ENCODE data around the gene CCDC187. TPM values are rescaled to one million over a fixed set of nuclear protein-coding genes. Genes with fewer than 3 reads are reported as not detected.

CCDC187 gene
- total RNA-seq, 1 donor from 2014 or later = 0.47 TPM

DNA sequence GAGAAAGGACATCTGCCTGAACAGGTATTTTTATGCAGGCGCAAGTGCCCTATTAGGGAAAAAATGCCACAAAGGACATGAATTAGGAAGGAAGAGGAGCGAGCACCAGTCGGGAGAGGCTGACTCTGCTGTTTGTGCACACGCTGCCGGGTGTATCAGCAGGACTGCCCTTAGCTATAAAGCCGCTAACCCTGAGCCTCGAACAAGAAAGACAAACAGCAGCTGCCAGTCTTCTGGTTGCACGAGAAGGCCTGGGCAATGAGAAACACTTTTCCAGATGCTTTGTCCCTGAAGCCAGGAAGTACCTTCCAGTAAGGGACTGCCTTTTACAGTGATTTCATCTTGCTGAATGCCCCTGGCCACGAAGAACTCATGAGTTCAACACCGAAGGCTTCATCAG lies 70.9 kb downstream of the CCDC187 start:
- no peak for TF ChIP-seq CTCF (IDR thresholded peaks at IDR 0.05; ENCODE audit: unreplicated experiment)
- peaks cover 6% of the 10 kb centered on the region for H3K36me3 Mint-ChIP-seq
- no peak for DNase-seq (ENCODE audit: low spot score in 2 of 2, unreplicated experiment in 2 of 2)
- H3K4me1 Mint-ChIP-seq = no peaks in the 10 kb centered on the region
- no peaks in the 10 kb centered on the region for H3K27me3 Mint-ChIP-seq (ENCODE audit: low read depth)
- no peak overlapping the region for H3K4me3 Mint-ChIP-seq
- H3K27ac Mint-ChIP-seq = no peak overlapping the region
- no peaks in the 10 kb centered on the region for H3K9me3 Mint-ChIP-seq

DNA sequence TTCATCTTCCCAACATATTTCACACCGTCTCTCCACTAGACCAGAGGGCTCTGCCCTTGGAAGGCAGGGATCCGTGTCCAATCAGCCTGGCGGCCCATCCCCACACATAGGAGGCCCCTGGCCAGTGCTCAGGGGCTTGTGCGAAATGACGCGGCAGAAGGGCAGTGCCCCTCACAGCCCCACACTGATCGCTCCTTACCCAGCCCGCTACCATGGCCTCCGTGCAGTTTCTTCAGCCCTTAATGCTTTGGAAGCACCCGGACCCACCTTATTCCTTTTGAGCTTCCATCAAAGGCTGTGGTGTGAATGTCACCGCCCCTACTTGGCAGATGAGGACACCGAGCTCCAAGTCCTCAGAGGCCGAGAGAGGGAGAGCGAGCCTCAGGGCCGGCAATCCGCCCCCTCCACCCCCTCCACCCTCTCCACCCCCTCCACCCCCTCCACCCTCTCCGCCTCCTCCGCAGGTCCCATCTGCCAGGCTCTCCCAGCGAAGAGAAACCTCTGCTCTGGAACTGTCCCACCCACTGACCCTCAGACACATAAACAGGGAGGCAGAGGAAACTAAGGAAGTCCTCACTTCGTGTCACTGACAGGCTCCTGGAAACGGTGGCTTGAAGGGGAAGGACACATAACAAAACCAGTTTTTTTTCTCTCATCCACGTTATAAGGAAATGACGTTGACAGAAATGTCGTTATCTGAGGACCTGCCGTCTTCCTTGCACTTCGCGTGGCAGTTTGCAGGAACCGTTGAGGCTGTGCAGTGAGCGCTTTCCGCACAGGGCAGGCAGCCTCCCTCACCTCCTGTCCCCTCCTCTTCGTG lies 72.2 kb downstream of the CCDC187 start:
- Mint-ChIP-seq H3K36me3 (peaks cover 6% of the 10 kb centered on the region), H3K4me1 (no peaks in the 10 kb centered on the region), H3K27me3 (ENCODE audit: low read depth) (no peaks in the 10 kb centered on the region), H3K9me3 (no peaks in the 10 kb centered on the region), H3K4me3 (no peak overlapping the region), H3K27ac (no peak overlapping the region)
- TF ChIP-seq CTCF (IDR thresholded peaks at IDR 0.05; ENCODE audit: unreplicated experiment) = no peak
- DNase-seq (ENCODE audit: low spot score in 2 of 2, unreplicated experiment in 2 of 2) = no peak

DNA sequence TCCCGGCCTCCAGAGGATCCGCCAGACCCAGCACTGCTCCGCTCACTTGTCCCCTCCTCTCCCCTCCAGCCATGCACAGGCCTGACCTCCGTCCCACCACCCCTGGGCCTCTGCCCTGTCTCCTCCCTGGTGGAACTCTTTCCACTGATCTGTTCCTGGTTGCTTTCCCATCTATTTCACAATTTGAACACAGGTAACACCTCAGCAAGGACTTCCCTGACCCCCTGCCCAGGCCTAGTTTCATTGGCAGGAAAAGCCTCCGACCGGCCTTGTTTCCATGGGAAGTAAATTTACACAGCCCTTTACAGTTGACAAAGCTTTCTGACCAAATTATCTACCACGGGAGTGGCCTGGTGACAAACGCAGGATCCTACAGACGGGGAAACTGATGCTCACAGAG lies 73.1 kb downstream of the CCDC187 start:
- no peak for DNase-seq (ENCODE audit: low spot score in 2 of 2, unreplicated experiment in 2 of 2)
- no peak overlapping the region for H3K27ac Mint-ChIP-seq
- no peaks in the 10 kb centered on the region for H3K4me1 Mint-ChIP-seq
- H3K27me3 Mint-ChIP-seq (ENCODE audit: low read depth) = no peaks in the 10 kb centered on the region
- TF ChIP-seq CTCF (IDR thresholded peaks at IDR 0.05; ENCODE audit: unreplicated experiment) = no peak
- H3K9me3 Mint-ChIP-seq = no peaks in the 10 kb centered on the region
- H3K36me3 Mint-ChIP-seq = peaks cover 6% of the 10 kb centered on the region
- H3K4me3 Mint-ChIP-seq = no peak overlapping the region

- DNase-seq (ENCODE audit: low spot score in 2 of 2, unreplicated experiment in 2 of 2) = no peak
- H3K27me3 Mint-ChIP-seq (ENCODE audit: low read depth) = no peaks in the 10 kb centered on the region
- H3K27ac Mint-ChIP-seq = no peak overlapping the region
- no peak overlapping the region for H3K4me3 Mint-ChIP-seq
- no peak for TF ChIP-seq CTCF (IDR thresholded peaks at IDR 0.05; ENCODE audit: unreplicated experiment)
- H3K9me3 Mint-ChIP-seq = no peaks in the 10 kb centered on the region
- peaks cover 5% of the 10 kb centered on the region for H3K36me3 Mint-ChIP-seq
- no peaks in the 10 kb centered on the region for H3K4me1 Mint-ChIP-seq
These were observed 73.5 kb downstream of the CCDC187 start for GRCh38 chr9:136230365-136230764.

GRCh38 chr9:136229096-136230065 lies 74.5 kb downstream of the CCDC187 start:
- Mint-ChIP-seq H3K4me1 (no peaks in the 10 kb centered on the region), H3K4me3 (no peak overlapping the region), H3K36me3 (no peaks in the 10 kb centered on the region), H3K27ac (no peak overlapping the region), H3K27me3 (ENCODE audit: low read depth) (no peaks in the 10 kb centered on the region), H3K9me3 (no peaks in the 10 kb centered on the region)
- TF ChIP-seq CTCF (IDR thresholded peaks at IDR 0.05; ENCODE audit: unreplicated experiment) = no peak
- no peak for DNase-seq (ENCODE audit: low spot score in 2 of 2, unreplicated experiment in 2 of 2)

All from mesothelial cell of epicardium (in vitro differentiated cells).